M059J (cell line): ENCODE results near the gene FAM72D. TPM values are rescaled to one million over a fixed set of nuclear protein-coding genes. Genes with fewer than 3 reads are reported as not detected.
"Not testable (repeated sequence)": the region's sequence is repeated elsewhere in the genome, so short reads cannot be mapped to it uniquely, and the experiment has no call there.

Source experiments
- DNase-seq: peaks from one replicate; pipeline ENCODE4 v3.0.0-alpha.2; 2012; ENCODE audit warnings: low read depth
- total RNA-seq: library from RNA; depleted of rRNA; stranded (reverse); fragments of >200 nt; shearing (Covaris generic); gene quantifications from 2 replicates; pipeline ENCODE4 v1.2.3, GENCODE V29; 2014; rRNA removed

The FAM72D gene
- 8.3 and 8.6 TPM in 2 replicates for total RNA-seq

DNA sequence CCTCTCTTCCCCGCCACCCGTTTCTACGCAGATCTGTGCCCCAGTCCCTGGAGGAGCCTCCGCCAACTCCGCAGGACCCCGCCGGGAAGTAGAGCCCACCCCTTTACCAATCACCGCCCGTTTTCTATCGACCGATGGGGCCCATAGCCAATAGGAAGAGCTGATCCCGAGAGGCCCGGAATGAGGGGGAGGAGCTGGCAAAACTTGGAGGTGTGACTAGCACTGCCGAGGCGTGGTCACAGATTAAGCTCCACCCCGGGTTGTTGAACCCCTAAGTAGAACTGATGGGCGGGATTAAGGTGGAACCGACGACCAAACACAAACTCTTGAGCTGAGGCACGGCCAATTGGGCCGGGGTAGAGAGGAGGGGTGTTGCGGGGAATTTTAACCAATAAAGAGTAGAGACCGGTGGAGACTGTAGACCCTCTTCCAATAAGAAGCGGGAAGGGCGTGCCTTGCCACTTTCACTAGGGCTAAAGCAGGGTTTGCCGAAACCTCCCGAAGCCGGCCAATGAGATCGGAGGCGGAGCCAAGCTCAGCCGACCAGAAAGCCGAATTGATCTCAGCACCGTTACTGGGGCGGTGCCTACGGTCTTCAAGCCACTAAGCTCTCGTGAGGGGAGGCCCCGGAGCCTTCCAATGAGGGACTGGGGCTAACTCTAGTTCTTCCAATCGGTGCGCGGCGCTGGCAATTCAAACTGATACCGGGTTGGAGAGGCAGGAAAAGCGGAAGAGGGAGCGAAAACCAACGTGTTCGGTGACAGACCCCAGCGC is at the start of gene FAM72D, which contains the start of gene SRGAP2B:
Gene FAM72D (plus strand): TSS at position 691 of the 774 bp plus-strand sequence. CDS start 874 bp downstream, outside the sequence.
Gene SRGAP2B (minus strand): TSS at position 45 of the 774 bp plus-strand sequence. CDS start 2,427 bp downstream, outside the sequence.
- DNase-seq: not testable (repeated sequence)

DNA sequence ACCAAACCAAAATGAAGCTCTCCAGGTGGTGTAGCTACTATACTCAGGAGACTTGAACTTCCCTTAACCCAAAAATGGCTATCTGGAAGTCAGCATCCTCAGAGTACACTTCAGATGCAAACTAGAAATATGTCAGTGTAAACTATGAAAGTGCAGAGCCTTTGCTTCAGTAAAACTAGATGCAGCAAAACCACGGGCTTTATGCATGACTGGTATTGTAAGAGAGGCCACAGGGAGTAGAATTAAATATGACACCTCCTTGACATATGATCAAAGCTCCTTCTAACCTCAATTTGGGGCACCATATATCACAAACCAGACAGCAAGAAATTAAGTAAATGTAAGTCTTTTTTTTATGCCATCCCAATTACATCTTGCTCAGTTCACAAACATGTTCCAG is 48.2 kb upstream of the FAM72D start:
- not testable (repeated sequence) for DNase-seq

DNA sequence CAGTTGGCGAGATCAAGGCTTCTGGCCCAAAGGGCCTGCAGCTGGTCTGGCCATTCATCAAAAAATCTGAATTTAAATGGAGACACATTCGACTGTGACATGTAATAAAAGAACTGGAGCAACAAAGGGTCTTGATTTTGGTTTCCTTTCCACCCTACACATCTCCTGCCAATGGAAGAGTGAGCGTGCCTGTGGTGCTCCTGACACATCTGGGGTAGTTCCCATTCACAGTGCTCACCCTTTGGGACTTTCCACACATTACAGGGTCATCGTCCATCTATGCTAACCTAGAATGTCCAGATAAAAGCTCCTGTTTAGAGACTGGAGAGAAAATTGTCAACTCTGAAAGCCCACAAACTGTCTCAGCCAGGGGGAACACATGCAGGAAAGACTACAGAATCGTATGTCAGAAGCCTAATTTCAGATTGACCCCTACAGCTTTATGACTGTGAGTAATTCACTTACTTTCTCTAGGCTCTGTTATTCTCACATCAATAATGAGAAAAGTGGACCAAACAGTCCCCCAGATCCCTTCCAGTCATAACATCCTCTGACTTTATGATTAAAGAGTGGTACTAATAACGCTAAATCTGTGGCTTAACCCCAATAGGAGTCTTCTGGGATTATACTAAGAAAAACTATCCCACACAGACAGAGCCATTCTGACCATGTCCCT is 47.5 kb upstream of the FAM72D start:
- not testable (repeated sequence) for DNase-seq

DNA sequence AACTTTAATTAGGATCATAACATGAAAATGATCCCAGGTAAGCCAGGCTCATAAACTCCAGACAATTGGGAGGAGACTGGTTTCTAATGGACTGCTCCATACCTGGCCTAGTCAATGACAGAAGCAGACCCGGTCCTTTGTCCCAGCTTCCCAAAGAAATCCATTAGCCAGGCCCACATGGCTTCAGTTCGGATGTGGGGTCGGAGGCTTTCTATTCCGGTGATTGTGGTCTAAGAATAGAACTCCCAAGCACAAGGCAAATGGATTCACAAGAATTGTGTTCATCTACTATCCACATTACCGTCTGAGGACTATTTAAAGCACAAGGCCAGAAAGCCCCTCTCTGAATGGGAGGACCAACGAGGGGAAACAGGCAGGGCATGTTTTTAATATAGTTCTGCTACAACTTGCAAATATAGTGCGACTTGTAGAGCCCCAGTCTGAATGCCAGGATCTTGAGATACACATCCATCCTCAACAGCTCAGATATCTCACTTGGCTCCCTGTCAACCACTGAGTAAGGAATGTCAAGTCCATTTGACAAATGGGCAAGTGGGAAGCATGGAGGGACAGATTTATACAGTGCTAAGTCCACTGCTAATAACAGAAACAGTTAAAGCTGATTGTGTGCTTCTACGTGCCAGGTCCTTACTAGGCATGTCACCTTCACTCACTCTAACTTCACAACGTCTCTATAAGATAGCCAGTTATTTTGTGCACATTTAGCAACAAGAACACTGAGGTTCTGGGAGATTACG is 43.6 kb upstream of the FAM72D start:
- not testable (repeated sequence) for DNase-seq

DNA sequence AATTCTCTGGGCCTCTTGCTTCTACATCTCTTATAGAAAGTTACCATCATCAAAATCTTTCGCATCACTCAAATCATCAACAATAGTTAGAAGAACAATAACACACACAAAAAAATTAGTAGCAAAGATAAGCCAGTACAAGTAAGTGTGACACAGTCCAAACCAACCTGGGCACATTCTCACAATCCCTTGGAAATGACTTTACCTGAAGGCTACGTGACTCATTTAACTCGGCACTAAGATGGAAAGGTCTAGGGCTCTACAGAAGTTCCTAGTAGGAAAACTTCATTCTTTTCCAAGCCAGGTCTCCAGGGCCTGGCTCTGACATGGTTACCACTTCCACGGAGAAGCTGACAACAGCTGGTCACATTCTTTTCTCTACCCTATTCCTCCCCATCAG is 42.3 kb upstream of the FAM72D start:
- not testable (repeated sequence) for DNase-seq

DNA sequence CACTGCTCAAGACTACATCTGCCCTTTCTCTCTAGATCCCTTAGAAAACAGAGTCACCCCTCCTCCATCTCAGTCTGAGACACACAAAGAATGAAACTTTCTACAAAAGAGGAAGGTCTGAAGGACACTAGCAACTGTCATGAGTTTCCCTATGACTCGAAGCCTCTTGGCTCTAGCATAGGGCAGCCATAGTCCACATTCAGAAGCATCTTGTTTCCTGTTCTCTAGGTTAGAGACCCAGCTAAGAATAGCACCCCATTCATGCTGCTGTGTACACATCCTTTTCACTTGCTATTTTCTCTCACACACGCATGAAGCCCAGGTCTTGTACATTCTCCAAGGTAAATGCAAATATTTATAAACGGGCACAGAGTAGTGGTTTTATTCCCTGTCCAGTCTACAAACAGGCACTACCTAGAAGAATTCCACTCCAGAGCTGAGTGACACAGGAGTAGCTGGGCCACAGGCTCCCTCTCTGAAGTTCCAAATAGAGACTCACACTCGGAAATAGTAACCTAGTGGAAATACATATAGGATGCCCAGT is 40.5 kb upstream of the FAM72D start:
- DNase-seq: not testable (repeated sequence)

DNA sequence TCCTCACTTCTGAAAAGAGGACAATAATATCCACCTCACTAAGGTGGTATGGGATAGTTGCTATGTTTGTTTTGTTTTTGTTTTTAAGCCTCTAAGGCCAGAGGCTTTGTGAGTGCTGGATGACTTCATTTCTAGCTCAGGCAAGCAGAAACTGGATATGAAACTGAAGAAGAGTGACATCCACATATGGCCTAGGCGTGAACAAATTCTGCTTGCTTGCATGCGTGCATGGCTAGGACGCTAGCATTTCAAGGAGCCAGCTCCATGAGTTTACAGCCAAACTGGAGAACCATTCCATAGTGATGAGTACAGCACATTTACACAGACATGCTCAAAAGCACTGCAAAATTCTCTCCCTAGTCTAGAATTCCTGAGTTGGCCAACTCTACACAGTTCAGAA is 37.6 kb upstream of the FAM72D start:
- not testable (repeated sequence) for DNase-seq

DNA sequence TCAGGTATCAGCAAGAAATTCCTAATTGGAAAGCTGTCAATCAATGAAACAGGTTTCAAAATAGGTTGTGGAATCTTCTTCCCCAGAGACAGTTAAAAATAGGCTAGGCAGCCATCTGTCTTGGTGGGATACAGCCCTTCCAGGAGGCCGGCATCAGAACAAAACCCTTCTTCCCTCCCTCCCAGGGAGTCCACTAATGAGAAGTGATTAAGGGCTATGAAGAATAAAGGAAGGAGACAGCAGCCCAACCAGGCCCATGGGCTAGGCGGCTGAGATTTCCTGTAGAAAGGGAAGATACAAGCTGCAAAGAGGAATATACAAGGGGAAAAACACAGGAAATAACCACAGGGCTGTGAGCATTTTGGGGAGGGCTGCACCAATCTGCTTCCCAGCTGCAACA is 32.5 kb upstream of the FAM72D start:
- not testable (repeated sequence) for DNase-seq

DNA sequence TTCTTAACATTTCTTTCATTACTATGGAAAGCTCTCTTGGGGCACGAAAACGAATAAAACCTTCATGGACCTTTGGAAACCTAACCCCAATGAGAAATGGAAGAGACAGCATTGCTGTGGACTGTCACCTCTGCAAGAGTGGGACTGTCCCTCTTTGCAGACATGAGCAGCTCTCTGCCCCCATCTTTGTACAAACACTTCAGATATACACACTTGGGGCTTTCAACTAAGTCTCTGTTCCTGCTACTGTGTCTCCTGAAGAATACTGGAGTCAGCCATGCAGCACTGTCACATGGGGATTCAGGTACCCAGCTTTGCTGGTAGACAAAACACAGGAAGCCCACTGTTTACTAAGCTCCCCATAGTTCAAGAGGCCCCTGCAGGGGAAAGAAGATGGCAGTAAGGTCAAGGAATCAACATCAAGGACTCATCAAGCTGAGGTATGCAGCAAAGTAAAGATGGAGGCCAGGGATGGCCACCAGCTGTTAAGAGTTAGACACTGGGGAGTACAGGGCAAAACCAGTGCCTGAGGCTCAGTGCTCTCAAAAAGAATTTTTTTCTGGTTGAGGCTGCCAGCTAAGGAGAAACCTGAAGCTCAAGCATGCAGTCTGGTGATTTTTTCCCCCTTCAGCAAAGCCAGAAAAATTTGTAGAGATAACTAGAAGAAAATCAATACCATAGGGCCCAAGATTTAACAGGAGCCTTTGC is 31.7 kb upstream of the FAM72D start:
- DNase-seq: not testable (repeated sequence)

DNA sequence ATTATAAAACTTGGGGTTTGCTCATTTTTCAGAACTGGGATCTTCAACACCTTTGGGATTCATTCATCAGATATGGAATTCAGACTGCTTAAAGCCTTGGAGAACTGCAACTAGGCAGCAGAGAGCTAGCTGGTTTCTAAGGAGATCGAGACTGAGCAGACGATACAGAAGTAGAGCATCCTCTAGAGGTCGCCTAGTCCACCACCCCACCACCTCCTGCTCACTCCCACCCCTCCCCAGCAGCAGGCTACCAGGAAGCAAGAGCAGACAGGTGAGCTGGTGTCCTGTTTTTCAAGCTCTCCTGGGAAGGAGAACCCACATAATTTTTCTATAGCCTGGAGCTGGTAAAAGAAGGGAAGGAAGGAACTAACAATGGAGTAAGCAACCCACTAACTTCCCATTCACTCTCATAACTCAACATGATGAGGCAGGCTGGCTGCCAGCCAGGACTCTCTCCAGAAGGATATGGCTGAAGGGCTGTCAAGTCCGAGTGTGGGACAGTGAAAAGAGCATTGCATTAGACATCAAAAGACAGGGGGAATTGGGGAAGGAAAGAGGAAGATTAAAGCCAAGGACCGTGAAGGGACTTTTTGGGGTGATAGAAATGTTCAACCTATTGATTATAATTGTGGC is 30.5 kb upstream of the FAM72D start:
- DNase-seq: not testable (repeated sequence)

DNA sequence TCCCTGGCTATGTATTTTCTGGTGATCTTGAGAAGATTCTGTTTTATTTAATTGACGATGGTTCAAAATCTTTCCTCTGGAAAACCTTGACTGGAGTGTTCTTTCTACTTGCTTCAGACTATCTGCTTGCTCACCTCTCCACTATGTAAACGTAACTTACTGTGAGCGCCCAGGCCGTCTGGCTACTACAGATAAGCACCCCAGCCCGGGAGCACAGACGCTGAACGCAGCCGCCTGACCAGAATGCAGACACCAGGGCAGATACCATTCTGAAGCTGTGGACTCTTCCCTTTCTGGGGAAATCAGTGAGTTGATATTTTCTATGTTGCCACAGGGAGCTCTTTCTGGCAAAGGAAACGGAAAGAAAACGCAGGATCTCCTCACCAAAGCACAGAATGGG is 29.3 kb upstream of the FAM72D start:
- not testable (repeated sequence) for DNase-seq

DNA sequence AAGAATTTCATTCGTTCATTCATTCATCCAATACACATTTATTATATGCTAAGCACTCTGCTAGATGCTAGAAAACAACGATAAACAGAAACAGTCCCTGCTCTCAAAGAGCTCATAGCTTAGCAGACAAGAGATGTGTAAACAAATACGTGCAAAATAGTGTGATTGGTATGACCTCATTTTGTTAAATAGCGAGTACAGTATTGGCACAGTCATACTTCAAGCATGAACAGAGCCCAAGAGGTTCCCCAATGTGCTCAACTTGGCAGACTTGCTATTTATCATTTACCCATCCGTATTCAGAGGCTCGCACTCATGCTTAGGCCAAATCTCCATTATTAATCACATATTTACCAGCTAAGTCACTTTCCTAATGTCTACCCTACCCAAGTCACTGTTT is 24.2 kb upstream of the FAM72D start:
- DNase-seq: not testable (repeated sequence)

DNA sequence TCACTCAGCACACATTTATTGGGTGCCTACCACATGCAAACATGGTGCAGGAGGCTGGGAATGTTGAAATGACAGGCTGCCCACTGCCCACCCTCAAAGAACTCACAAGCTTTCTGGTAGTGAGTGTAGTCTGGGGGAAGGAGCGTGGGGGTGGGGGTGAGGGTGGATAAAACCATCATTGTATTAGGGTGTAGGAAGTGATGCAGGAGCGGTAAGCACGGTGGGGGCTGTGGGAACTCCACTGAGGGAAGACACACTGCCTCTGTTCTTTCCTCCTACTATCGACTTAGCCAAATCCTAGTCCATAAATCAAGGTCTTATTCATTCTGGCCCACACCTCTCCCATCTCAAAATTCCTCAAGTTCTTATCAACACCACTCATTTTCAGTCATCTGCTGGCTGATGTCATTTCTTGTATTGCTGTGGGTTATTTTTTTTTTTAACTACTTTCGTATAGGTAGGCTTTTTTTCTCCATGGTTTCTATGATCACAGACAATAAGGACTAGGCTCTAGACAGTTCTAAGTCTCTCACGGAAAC is 21.7 kb upstream of the FAM72D start:
- DNase-seq: not testable (repeated sequence)

DNA sequence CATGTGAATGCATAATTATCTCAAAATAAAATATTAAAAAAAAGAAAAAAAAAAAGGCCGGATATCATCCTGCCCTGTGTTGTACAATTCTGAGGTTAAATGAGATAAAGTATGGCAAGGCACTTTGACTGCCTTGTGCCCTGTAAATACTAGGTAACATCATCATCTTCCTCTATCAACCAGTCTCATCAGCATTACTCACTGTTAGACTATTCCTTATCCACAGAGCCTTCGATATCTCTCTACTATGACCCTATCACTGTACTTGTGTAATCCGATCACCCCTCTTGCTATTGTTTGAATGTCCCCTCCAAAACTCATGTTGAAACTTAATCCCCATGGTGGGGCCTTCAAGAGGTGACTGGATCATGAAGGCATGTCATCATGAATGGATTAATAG is 18.9 kb upstream of the FAM72D start:
- not testable (repeated sequence) for DNase-seq

DNA sequence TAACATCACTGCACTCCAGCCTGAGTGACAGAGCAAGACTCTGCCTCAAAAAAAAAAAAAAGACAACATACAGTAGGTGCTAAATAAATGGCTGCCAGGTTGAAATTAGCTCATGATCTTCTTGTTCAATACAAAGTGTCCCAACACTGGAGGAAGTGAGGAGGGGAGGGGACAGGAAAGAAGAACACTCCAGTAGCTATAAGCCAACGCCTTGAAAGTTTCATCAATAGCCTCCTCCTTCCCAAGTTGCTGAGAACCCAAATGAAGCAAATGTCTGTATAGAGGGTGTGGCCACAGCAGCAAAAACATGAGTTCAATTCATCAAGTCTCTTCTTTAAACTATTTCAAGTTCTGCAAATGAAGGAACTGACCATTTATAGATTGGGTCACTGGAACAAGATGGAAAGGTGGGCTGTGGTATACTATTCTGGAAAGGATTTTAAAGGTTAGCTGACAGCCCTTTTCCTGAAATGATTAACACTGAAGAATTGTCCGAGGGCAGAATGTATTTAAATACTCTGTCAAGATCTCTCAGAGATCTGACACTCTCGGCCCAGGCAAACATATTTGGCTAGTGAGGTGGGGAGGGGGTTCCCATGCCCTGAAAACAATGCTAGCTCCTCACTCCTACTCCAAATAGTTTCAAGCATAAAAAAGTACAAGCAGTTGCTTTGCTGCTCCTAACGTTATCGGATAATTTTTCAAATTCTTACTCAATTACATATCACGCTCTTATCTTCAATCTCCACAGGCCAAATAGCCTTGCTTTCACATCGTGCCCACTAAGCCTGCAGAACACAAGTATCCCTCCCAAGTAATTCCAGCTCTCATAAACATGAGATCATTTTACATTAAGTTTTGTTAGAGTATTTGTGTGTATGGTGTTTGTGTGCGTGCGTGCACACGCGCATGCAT is 17.6 kb upstream of the FAM72D start:
- not testable (repeated sequence) for DNase-seq

DNA sequence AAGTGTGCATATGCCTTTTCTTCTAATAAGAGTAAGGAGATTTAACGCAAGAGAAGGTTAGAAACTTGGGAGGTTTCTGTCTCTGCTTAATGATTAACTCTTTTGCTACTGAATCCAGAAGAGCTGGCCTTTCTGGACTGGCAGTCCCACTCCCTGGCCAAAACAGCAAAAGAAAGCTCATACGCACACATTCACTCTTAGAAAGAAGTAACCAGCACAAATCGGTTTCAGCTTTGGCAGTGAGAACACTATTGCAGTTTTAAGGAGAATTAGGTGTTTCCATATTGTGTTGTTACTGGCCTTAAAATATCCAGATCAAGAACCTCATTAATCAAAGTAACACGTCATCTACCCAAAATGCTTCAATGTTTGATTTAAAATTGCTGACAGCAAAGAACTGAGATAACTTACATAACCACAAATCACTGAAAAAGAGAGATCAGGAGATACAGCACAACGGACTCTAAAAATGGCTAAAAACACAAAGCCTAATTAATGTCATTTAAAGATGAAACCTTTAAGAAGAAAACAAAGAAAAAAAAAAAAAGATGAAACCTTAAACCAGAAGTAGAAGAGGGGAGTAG is 16.9 kb upstream of the FAM72D start:
- DNase-seq: not testable (repeated sequence)

DNA sequence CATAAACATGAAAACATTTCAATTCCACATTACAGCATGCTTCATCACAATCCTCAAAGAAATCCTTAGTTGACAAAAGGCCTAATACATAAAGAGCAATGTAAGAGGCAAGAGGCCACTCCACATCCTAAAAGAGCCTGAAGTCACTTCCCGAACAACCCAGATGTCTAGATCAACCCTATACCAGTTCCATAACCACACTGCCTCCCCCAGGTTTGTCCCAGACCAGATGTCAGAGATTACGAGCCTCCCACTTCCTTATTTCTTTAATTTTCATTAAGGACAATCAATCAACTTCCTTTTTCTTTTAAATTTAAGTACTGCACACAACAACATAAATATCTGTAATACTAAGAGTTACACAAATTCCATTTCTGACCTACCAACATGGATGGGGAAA is 16.0 kb upstream of the FAM72D start:
- DNase-seq: peak; percentile 0

DNA sequence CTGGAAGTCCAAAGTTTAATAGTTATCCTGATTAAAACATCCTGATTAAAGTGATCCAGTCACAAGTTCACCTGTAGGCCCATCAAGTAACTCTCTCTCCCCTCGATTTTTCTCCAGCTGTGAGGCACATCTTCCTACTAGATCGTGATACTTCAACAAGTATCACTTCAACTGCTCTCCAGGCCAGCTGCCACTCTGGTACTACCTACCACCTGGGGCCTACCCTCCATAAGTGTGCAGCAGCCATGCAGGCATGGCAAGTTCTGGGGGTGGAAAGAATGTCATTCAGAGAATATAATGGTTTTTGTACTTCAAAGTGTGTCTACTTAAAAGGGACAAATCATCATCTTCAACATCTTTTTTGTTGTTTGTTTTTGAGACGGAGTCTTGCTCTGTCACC is 15.6 kb upstream of the FAM72D start:
- DNase-seq: not testable (repeated sequence)
